WERI-Rb-1 (cell line): ENCODE measurements around the gene PSMD7.
A peak's percentile ranks its signal among the peaks of the same experiment; 100 is the strongest.

Source experiments
- DNase-seq: peaks from one replicate; pipeline ENCODE4 v3.0.0-alpha.2; 2020
- H3K27ac ChIP-seq: fragments of 250-450 bp; sonication (Bioruptor Pico); 2 replicates; pipeline ENCODE4 v1.5.1; 2020; ENCODE audit warnings: mild to moderate bottlenecking, moderate library complexity
- H3K27me3 ChIP-seq: fragments of 250-450 bp; sonication (Bioruptor Pico); 2 replicates; pipeline ENCODE4 v1.5.1; 2021; ENCODE audit warnings: mild to moderate bottlenecking, low read depth, moderate library complexity; ENCODE audit not compliant: insufficient read depth, severe bottlenecking
- H3K36me3 ChIP-seq: fragments of 250-450 bp; sonication (Bioruptor Pico); 2 replicates; pipeline ENCODE4 v1.5.1; 2020; ENCODE audit warnings: mild to moderate bottlenecking, moderate library complexity
- H3K4me3 ChIP-seq: 2 replicates; pipeline ENCODE4 v1.5.1; 2011; ENCODE audit warnings: low read depth, mild to moderate bottlenecking, control low read depth, low read length
- H3K9me3 ChIP-seq: fragments of 250-450 bp; sonication (Bioruptor Pico); 2 replicates; pipeline ENCODE4 v1.5.1; 2021; ENCODE audit warnings: mild to moderate bottlenecking, moderate library complexity; ENCODE audit not compliant: severe bottlenecking
- CTCF ChIP-seq: IDR thresholded peaks from 2 replicates; pipeline ENCODE4 v1.5.1; 2011; ENCODE audit warnings: low read depth, mild to moderate bottlenecking, control low read depth, inconsistent platforms, low read length

Gene PSMD7

GRCh38 chr16:74296432-74297144, at the start of gene PSMD7:
Gene PSMD7, plus strand, starts transcription at chr16:74296814. Its CDS starts 101 bp downstream, at chr16:74296915.
- Histone ChIP-seq H3K9me3 (no peaks in the 10 kb centered on the region), H3K27ac (peak within 1 kb of the TSS; percentile 97), H3K27me3 (no peaks in the 10 kb centered on the region), H3K4me3 (peak within 1 kb of the TSS; percentile 98), H3K36me3 (peaks cover 44% of the 10 kb centered on the region)
- no peak for TF ChIP-seq CTCF
- DNase-seq = peak; percentile 91

DNA sequence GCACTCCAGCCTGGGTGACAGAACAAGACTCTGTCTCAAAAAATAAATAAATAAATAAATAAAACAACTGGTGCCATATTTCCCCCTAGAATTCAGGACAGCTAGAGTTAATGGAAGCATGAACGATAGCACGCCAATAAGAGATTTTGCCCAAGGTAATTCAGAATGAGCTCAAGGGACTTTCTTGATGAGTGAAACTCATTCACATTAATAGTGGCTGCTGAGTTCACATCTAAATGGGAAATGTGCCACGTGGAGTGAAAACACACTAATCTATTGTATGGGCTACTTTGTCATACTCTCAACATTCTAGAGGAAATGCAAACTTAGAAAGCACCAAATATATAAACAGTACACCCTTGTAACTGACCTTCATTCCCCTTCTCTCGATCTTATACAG, 47.4 kb upstream of the PSMD7 start:
- DNase-seq = no peak
- peaks cover 18% of the 10 kb centered on the region for H3K27me3 ChIP-seq
- H3K9me3 ChIP-seq = no peaks in the 10 kb centered on the region

DNA sequence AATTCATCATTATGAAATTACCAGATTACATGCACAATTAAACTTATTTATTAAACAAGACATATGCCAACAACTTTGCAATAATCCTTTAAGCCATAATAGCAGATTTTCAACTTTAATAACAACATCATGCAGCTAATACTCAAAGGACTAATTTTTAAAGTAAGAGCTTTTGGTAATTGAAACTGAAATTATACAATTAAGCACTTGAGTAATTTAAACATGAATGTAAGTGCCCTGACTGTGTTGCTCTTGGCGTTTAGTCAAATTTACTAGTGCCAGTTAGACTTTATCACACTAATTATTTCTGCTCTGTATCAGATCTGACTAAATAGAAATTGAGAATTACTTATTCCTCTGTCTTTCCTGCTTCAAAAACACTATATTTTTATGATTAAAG, 46.8 kb upstream of the PSMD7 start:
- no peak overlapping the region for H3K27ac ChIP-seq

More for the DNA sequence above, 47.4 kb upstream of the PSMD7 start:
- H3K4me3 ChIP-seq = no peak overlapping the region
- no peaks in the 10 kb centered on the region for H3K36me3 ChIP-seq
- TF ChIP-seq CTCF = no peak
- no peak overlapping the region for H3K27ac ChIP-seq

DNA sequence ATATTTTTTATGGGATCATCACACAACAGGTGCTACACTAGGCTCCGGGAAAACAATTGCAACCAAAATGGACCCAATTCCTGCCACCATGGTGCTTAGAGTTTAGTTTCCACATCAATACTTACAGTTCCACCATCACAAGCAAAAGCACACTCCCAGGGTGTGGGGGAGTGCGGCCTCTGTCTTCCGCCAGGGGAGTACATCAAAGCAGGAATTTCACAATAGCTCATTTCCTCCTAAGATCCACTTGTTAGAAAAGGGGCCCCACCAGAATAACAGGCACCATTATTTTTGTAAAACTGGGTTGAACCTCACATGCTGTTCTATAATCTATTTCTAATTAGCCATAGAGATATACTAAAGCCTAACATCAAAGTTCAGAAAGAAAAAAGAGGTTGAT, 44.3 kb upstream of the PSMD7 start:
- H3K4me3 ChIP-seq = no peak overlapping the region
- H3K36me3 ChIP-seq = no peaks in the 10 kb centered on the region
- H3K9me3 ChIP-seq = peaks cover 2% of the 10 kb centered on the region
- peaks cover 27% of the 10 kb centered on the region for H3K27me3 ChIP-seq
- no peak for DNase-seq
- no peak for TF ChIP-seq CTCF
- H3K27ac ChIP-seq = no peak overlapping the region

More for the DNA sequence above, 46.8 kb upstream of the PSMD7 start:
- Histone ChIP-seq H3K4me3 (no peak overlapping the region), H3K36me3 (no peaks in the 10 kb centered on the region), H3K9me3 (no peaks in the 10 kb centered on the region), H3K27me3 (peaks cover 18% of the 10 kb centered on the region)
- no peak for TF ChIP-seq CTCF
- DNase-seq = no peak

DNA sequence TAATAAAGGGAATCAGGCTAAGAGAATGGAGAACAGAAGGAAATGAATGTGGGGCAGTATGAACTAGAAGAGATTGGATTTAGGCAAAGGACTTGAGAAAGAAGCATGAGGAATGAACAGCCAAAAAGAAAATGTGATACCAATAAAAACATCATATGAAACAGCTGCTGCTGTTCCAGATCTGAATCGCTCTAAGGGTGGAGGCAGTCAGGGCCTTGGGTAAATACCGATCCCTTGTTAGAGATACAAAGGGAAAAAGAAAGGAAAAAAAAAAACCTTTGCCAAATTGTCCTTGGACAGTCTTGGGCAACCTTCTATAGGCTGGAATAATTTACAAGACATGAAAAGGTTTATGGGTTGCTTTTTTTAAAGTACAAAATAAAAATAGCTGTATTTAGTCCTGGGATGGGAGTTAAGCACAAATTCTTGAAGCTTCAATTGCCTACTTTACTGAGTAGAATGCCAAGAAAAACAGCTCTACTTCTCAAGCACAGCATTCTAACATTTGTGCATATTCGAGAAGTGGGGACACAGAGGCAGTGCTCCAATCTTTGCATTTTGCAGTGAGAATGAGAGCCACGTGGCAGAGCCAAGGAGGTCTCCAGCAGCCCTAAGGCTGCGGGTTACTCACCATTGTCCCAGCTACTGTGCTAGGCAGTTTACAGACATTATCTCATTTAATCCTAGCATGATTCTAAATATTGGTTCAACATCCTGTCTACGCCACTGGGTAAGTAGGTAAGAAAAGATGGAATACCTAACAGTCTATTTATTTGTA, 43.3 kb upstream of the PSMD7 start:
- TF ChIP-seq CTCF = no peak
- H3K27me3 ChIP-seq = peaks cover 30% of the 10 kb centered on the region
- peaks cover 2% of the 10 kb centered on the region for H3K9me3 ChIP-seq
- H3K4me3 ChIP-seq = no peak overlapping the region
- no peaks in the 10 kb centered on the region for H3K36me3 ChIP-seq
- no peak overlapping the region for H3K27ac ChIP-seq
- DNase-seq = no peak
